LNCAP (cell line): ENCODE results near the gene TRIM34.

Experiments used
- CTCF ChIP-seq: fragments of 450-650 bp; IDR thresholded peaks from 2 replicates; pipeline ENCODE4 v1.5.1; 2017; ENCODE audit warnings: mild to moderate bottlenecking

TRIM34 gene

GRCh38 chr11:5691964-5692361 is 67.2 kb downstream of the TRIM34 start:
- no peak for TF ChIP-seq CTCF
